Measurements from ENCODE around the gene ADGRA3.

GRCh38 chr4:22458098-22458497 is 57.8 kb downstream of the ADGRA3 start:
- TF ChIP-seq CTCF (IDR thresholded peaks at IDR 0.05; ENCODE audit: insufficient read depth, low read length, poor library complexity, severe bottlenecking) (no peak), EZH2phosphoT487 (conservative IDR thresholded peaks at IDR 0.05; ENCODE audit: low read length) (no peak)

All from SU-DHL-6 (cell line).